Smooth muscle cell of the brain vasculature (primary cell): ENCODE results near the gene SPIRE1.
"Not testable (repeated sequence)": the region's sequence is repeated elsewhere in the genome, so short reads cannot be mapped to it uniquely, and the experiment has no call there.

Source experiments
- DNase-seq: peaks from one replicate; pipeline ENCODE4 v3.0.0-alpha.2; 2012; ENCODE audit warnings: low read depth, low spot score

SPIRE1 gene

GRCh38 chr18:12598181-12598930, 59.6 kb downstream of the SPIRE1 start:
- DNase-seq = no peak

- DNase-seq = no peak
Observed at GRCh38 chr18:12597760-12598159, 60.1 kb downstream of the SPIRE1 start.

- DNase-seq = no peak
Observed at GRCh38 chr18:12595571-12596255, 62.2 kb downstream of the SPIRE1 start.

GRCh38 chr18:12593866-12594265, 64.0 kb downstream of the SPIRE1 start:
- no peak for DNase-seq

- no peak for DNase-seq
Observed at GRCh38 chr18:12592597-12593127, 65.2 kb downstream of the SPIRE1 start.

GRCh38 chr18:12589448-12589847, 68.5 kb downstream of the SPIRE1 start:
- DNase-seq = no peak

GRCh38 chr18:12586956-12587355, 71.0 kb downstream of the SPIRE1 start:
- no peak for DNase-seq

GRCh38 chr18:12585218-12585617, 72.7 kb downstream of the SPIRE1 start:
- no peak for DNase-seq

- no peak for DNase-seq
Observed at GRCh38 chr18:12580630-12581342, 77.1 kb downstream of the SPIRE1 start.

GRCh38 chr18:12579775-12580174, 78.1 kb downstream of the SPIRE1 start:
- no peak for DNase-seq

- no peak for DNase-seq
Observed at GRCh38 chr18:12577848-12578247, 80.1 kb downstream of the SPIRE1 start.

- no peak for DNase-seq
Observed at GRCh38 chr18:12574494-12575185, 83.3 kb downstream of the SPIRE1 start.

- no peak for DNase-seq
Observed at GRCh38 chr18:12571630-12572029, 86.3 kb downstream of the SPIRE1 start.

GRCh38 chr18:12569791-12570190, 88.1 kb downstream of the SPIRE1 start:
- DNase-seq = no peak

GRCh38 chr18:12567849-12568248, 90.1 kb downstream of the SPIRE1 start:
- no peak for DNase-seq

GRCh38 chr18:12564861-12565260, 93.0 kb downstream of the SPIRE1 start:
- no peak for DNase-seq

- no peak for DNase-seq
Observed at GRCh38 chr18:12564378-12564777, 93.5 kb downstream of the SPIRE1 start.

- not testable (repeated sequence) for DNase-seq
Observed at GRCh38 chr18:12560600-12560999, 97.3 kb downstream of the SPIRE1 start.

GRCh38 chr18:12559319-12559718, 98.6 kb downstream of the SPIRE1 start:
- no peak for DNase-seq

- DNase-seq = no peak
Observed at GRCh38 chr18:12556946-12557806, 100.7 kb downstream of the SPIRE1 start.
